Measurements from ENCODE around the gene CFAP300.

DNA sequence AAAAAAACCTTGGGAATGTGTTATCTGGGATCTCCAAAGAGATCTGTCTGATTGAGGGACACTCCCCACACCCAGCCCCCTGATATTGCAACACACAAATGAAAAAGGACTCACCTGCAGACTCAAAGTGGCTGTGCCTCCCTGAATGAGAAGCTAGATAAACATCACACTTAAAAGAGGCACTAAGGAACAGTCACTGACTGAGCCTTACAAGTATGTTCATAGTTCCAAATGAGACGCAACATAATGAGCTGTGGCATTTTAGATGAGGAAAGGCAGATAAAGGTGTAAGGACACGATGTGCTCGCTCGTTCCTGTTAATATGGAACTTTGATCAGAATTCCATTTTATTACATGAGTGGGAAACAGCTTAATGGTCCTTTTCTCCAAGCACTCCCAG is 21.0 kb upstream of the CFAP300 start:
- TF ChIP-seq POLR2AphosphoS5 (IDR thresholded peaks at IDR 0.05): no peak
- TF ChIP-seq, protein P1, sequence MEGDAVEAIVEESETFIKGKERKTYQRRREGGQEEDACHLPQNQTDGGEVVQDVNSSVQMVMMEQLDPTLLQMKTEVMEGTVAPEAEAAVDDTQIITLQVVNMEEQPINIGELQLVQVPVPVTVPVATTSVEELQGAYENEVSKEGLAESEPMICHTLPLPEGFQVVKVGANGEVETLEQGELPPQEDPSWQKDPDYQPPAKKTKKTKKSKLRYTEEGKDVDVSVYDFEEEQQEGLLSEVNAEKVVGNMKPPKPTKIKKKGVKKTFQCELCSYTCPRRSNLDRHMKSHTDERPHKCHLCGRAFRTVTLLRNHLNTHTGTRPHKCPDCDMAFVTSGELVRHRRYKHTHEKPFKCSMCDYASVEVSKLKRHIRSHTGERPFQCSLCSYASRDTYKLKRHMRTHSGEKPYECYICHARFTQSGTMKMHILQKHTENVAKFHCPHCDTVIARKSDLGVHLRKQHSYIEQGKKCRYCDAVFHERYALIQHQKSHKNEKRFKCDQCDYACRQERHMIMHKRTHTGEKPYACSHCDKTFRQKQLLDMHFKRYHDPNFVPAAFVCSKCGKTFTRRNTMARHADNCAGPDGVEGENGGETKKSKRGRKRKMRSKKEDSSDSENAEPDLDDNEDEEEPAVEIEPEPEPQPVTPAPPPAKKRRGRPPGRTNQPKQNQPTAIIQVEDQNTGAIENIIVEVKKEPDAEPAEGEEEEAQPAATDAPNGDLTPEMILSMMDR (IDR thresholded peaks at IDR 0.05): no peak
